LNCAP (cell line): ENCODE measurements around the gene CHL1.

ENCODE experiments used
- TF ChIP-seq, protein P1 (sequence below): fragments of 450-650 bp; IDR thresholded peaks from 2 replicates; pipeline ENCODE4 v1.5.1; 2017; ENCODE audit warnings: mild to moderate bottlenecking

The CHL1 gene

DNA sequence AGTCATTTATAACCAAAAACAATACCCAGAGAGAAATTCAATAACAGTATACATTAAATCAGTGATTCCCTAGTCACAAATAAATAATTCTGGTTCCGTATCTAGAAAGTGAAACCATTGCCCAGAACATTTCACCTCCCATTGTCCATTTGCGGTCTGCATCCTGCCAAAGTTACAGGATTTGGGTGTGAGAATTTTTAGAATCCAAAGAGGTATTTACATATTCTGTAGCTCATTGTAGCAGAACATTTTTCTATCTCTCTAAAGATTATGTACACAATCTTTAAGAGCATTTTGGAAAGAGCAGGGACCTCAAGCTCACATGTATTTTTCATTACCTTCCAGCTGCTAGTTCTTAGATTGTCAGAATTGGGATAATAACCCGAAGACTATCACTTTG lies 261.6 kb downstream of the CHL1 start:
- TF ChIP-seq, protein P1, sequence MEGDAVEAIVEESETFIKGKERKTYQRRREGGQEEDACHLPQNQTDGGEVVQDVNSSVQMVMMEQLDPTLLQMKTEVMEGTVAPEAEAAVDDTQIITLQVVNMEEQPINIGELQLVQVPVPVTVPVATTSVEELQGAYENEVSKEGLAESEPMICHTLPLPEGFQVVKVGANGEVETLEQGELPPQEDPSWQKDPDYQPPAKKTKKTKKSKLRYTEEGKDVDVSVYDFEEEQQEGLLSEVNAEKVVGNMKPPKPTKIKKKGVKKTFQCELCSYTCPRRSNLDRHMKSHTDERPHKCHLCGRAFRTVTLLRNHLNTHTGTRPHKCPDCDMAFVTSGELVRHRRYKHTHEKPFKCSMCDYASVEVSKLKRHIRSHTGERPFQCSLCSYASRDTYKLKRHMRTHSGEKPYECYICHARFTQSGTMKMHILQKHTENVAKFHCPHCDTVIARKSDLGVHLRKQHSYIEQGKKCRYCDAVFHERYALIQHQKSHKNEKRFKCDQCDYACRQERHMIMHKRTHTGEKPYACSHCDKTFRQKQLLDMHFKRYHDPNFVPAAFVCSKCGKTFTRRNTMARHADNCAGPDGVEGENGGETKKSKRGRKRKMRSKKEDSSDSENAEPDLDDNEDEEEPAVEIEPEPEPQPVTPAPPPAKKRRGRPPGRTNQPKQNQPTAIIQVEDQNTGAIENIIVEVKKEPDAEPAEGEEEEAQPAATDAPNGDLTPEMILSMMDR, result no peak

DNA sequence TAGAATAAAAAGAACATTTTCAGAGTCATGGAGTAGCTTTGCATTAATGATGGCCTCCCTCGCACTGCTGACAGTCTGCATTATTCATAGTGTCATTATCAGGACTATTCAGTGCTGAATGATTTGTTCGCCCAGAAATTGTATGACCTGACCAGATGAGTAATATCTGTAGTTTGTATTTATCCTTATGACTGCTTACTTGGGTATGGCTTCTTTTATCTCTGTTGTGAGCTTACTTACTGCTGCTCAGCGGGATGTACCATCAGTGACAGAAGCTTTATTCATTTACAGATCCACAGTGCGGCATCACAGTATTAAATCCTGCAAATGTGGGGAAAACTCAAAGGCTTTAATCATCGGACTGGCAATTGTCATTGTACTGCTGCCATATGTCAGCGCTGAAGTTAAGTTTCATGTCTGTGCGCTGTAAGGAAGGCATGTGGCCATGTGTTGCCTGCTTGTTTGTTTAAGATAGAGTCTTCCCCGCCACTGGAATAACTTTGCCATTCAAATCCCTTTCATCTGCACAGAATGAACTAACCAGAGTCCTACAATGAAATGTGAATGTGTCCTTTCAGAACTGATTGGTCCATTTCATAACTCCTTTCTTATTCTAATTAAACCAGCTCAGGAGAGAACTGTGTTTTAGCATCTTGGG lies 262.2 kb downstream of the CHL1 start:
- TF ChIP-seq, protein P1, result no peak
